Esophagus squamous epithelium (tissue), 5 donors: ENCODE measurements around the gene PRG3. TPM values are rescaled to one million over a fixed set of nuclear protein-coding genes. Genes with fewer than 3 reads are reported as not detected.

ENCODE experiments used
- DNase-seq: peaks from one replicate; lab custom pipeline; 2025; lab: John Stamatoyannopoulos, UW
- H3K27ac ChIP-seq, 4 donors: fragments of 200-600 bp; sonication (generic); one replicate each; pipeline ENCODE4 v1.5.1; 2016 to 2019; ENCODE audit warnings: mild to moderate bottlenecking in 1 of 4
- H3K27me3 ChIP-seq, 4 donors: fragments of 200-600 bp; sonication (generic); 1 replicate in 3 of 4; 2 replicates in 1 of 4; pipeline versions ENCODE4 v1.5.1 to v1.6.0; 2017 to 2021; ENCODE audit warnings: antibody characterized with exemption in 1 of 4
- H3K36me3 ChIP-seq, 3 donors: fragments of 200-600 bp; sonication (generic); one replicate each; pipeline ENCODE4 v1.5.1; 2016 to 2019
- H3K4me1 ChIP-seq, 3 donors: fragments of 200-600 bp; sonication (generic); one replicate each; pipeline ENCODE4 v1.5.1; 2017 to 2019
- H3K4me3 ChIP-seq, 4 donors: fragments of 200-600 bp; sonication (generic); 1 replicate in 3 of 4; 2 replicates in 1 of 4; pipeline ENCODE4 v1.5.1; 2016 to 2019; ENCODE audit warnings: mild to moderate bottlenecking in 2 of 4, moderate library complexity in 1 of 4
- H3K9me3 ChIP-seq, 3 donors: fragments of 200-600 bp; sonication (generic); one replicate each; pipeline ENCODE4 v1.5.1; 2016 to 2019
- CTCF ChIP-seq, 6 experiments: fragments of 450-650 bp in 4 of 6; fragments of 200-600 bp in 2 of 6; sonication (generic) in 2 of 6; IDR thresholded peaks; one replicate each; pipeline ENCODE4 v1.5.1; 2016 to 2019; ENCODE audit warnings: antibody characterized with exemption in 6 of 6, mild to moderate bottlenecking in 4 of 6, moderate library complexity in 4 of 6
- POLR2A ChIP-seq, 4 donors: fragments of 450-650 bp; IDR thresholded peaks; one replicate each; pipeline ENCODE4 v1.6.1; 2017; ENCODE audit warnings: antibody characterized with exemption in 4 of 4, mild to moderate bottlenecking in 4 of 4, moderate library complexity in 3 of 4
- WGBS, 2 donors: methylation state at CpG; one replicate each; pipeline ENCODE4 v1.1.5; 2018; 5-methylcytosine and 5-hydroxymethylcytosine counted together
- intact Hi-C: fragments of 100-400 bp; cut with DNase I; formaldehyde crosslinking; loops from one replicate; pipeline ENCODE4 v1.15.0; 2022
- total RNA-seq, 4 donors: library from RNA; depleted of rRNA; stranded (reverse); fragments of >200 nt; gene quantifications; one replicate each; pipeline ENCODE4 v1.1.0, GENCODE V29; 2016
- donor health status: DM: yes; HTN: yes; CAD: no.

The PRG3 gene
- total RNA-seq, 4 donors from 2014 or later: not detected

- no peak overlapping the region for H3K27ac ChIP-seq
- peaks cover 9 to 62% (median 10%) of the 10 kb centered on the region in 3 donors for H3K36me3 ChIP-seq
- peaks cover 41 to 69% (median 52%) of the 10 kb centered on the region in 3 donors for H3K4me1 ChIP-seq
Observed at GRCh38 chr11:57422669-57423068, 41.7 kb upstream of the PRG3 start.

GRCh38 chr11:57421805-57422204, 40.9 kb upstream of the PRG3 start:
- DNase-seq: no peak
- peaks cover 11 to 71% (median 17%) of the 10 kb centered on the region in 3 donors for H3K36me3 ChIP-seq
- intact Hi-C loops: no loop called here
- TF ChIP-seq POLR2A (IDR thresholded peaks at IDR 0.05): no peak
- no peak for TF ChIP-seq CTCF (IDR thresholded peaks at IDR 0.05)
- H3K9me3 ChIP-seq: no peaks in the 10 kb centered on the region
- no peaks in the 10 kb centered on the region for H3K27me3 ChIP-seq
- H3K4me1 ChIP-seq: peaks cover 33 to 69% (median 43%) of the 10 kb centered on the region in 3 donors
- no peak overlapping the region for H3K4me3 ChIP-seq
- H3K27ac ChIP-seq: no peak overlapping the region

More at GRCh38 chr11:57422669-57423068, 41.7 kb upstream of the PRG3 start:
- TF ChIP-seq CTCF (IDR thresholded peaks at IDR 0.05) (no peak), POLR2A (IDR thresholded peaks at IDR 0.05) (no peak)
- H3K4me3 ChIP-seq: no peak overlapping the region
- DNase-seq: no peak
- no peaks in the 10 kb centered on the region for H3K9me3 ChIP-seq
- WGBS, 2 donors: 75 to 85% methylated on average over 4 of the region's 4 CpGs
- H3K27me3 ChIP-seq: no peaks in the 10 kb centered on the region
- intact Hi-C loops: no loop called here

- intact Hi-C loops: no loop called here
- Histone ChIP-seq H3K27me3 (no peaks in the 10 kb centered on the region), H3K9me3 (no peaks in the 10 kb centered on the region), H3K27ac (no peak overlapping the region), H3K4me1 (peaks cover 26 to 67% (median 41%) of the 10 kb centered on the region in 3 donors), H3K4me3 (no peak overlapping the region), H3K36me3 (peaks cover 17 to 78% (median 18%) of the 10 kb centered on the region in 3 donors)
- no peak for DNase-seq
- WGBS, 2 donors: 100% methylated on average over 1 of the region's 4 CpGs; no CpG with 5 or more reads in 1 of the 2 donors
- no peak for TF ChIP-seq CTCF (IDR thresholded peaks at IDR 0.05)
- TF ChIP-seq POLR2A (IDR thresholded peaks at IDR 0.05): no peak
Observed at GRCh38 chr11:57421066-57421465, 40.1 kb upstream of the PRG3 start.

- no peak overlapping the region for H3K27ac ChIP-seq
- H3K4me1 ChIP-seq: peaks cover 7 to 48% (median 22%) of the 10 kb centered on the region in 3 donors
- H3K36me3 ChIP-seq: peaks cover 17 to 97% (median 33%) of the 10 kb centered on the region in 3 donors
- WGBS, 2 donors: 86 to 100% methylated on average over 2 of the region's 3 CpGs
- no peaks in the 10 kb centered on the region for H3K9me3 ChIP-seq
- no peak overlapping the region for H3K4me3 ChIP-seq
- TF ChIP-seq POLR2A (IDR thresholded peaks at IDR 0.05): no peak
- no peak for TF ChIP-seq CTCF (IDR thresholded peaks at IDR 0.05)
- intact Hi-C loops: no loop called here
- H3K27me3 ChIP-seq: no peaks in the 10 kb centered on the region
- no peak for DNase-seq
Observed at GRCh38 chr11:57419146-57419545, 38.2 kb upstream of the PRG3 start.

GRCh38 chr11:57418131-57418530, 37.2 kb upstream of the PRG3 start:
- TF ChIP-seq CTCF (IDR thresholded peaks at IDR 0.05) (no peak), POLR2A (IDR thresholded peaks at IDR 0.05) (no peak)
- Histone ChIP-seq H3K36me3 (peaks cover 17 to 97% (median 40%) of the 10 kb centered on the region in 3 donors), H3K4me3 (no peak overlapping the region), H3K27ac (no peak overlapping the region), H3K4me1 (peaks cover 3 to 45% (median 13%) of the 10 kb centered on the region in 3 donors), H3K9me3 (no peaks in the 10 kb centered on the region), H3K27me3 (no peaks in the 10 kb centered on the region)
- no peak for DNase-seq
- intact Hi-C loops: no loop called here
